GM04504 (cell line): Measurements from ENCODE around the gene TAF1C.

ENCODE experiments used
- DNase-seq: peaks from one replicate; pipeline ENCODE4 v3.0.0-alpha.2; 2012; ENCODE audit warnings: low read depth

Gene TAF1C

DNA sequence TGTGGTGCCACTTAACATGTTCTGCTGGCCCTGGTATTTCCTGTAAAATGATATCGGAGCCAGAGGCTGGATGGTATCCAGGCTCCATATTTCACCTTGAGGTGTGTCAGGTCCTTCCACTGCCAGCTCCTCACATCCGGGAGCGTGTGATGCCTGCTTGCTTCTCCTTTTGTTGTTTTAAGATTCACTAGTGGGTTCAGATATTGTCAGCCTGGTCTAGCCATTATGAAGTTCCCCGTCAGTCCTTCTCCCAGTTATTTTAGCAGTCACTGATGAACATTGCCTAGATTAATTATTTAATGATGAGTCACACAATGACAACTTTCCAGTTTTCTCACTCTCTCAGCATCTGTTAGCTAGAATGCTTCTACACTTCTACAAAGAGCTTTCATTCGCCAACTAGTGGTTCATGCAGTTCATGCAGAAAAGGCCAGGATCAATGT, 30.5 kb downstream of the TAF1C start:
- DNase-seq: no peak

DNA sequence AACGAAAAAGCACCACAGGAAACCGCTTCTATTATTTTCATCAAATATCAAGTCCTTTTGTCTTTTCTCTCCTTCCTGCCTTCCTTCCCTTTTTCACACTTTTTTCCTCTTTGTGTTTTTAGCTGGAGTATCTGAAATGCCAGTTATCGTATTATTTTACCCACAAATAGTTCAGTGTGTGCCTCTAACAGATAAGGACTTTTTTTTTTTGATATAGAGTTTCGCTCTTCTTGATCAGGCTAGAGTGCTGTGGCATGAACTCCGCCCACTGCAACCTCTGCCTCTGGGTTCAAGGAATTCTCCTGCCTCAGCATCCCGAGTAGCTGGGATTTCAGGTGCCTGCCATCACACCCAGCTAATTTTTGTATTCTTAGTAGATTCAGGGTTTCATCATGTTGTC, 31.1 kb downstream of the TAF1C start:
- no peak for DNase-seq

DNA sequence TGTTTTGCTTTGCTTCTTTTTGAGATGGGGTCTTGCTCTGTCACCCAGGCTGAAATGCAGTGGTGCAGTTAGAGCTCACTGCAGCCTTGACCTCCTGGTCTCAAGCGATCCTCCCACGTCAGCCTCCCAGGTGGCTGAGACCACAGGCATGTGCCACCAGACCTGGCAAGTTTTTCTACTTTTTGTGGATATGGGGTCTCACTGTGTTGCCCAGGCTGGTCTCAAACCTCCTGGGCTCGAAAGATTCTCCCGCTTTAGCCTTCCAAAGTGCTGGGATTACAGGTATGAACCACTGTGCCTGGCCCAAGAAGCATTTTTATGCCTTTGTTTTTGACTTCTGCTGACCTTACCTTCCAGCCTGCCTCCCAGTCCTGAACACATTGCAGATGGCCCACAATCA, 31.6 kb downstream of the TAF1C start:
- no peak for DNase-seq

DNA sequence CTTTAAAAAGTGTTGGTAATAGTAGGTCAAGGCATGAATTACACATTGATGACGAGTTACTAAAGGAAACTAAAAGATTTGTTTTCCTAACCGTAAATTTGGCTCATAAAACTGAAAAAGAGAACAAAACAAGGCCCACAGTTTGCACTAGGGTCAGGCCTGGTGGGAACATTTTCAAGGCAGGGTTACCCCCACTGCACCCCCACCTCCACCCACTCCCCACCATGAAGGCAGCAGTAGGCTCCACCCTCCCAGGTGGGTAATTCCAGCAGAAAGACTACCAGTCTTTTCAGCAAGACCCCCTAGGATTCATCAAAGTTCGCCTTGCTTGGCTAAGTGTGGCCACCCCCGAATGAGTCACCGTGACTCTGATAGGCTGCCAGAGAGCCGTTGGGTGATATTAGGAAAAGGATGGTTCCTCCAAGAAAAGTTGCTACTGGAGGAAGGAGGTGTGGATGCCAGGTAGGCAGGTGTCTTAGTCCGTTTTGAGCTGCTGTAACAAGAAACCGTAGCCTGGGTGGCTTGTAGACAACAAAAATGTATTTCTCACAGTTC, 33.1 kb downstream of the TAF1C start:
- no peak for DNase-seq

DNA sequence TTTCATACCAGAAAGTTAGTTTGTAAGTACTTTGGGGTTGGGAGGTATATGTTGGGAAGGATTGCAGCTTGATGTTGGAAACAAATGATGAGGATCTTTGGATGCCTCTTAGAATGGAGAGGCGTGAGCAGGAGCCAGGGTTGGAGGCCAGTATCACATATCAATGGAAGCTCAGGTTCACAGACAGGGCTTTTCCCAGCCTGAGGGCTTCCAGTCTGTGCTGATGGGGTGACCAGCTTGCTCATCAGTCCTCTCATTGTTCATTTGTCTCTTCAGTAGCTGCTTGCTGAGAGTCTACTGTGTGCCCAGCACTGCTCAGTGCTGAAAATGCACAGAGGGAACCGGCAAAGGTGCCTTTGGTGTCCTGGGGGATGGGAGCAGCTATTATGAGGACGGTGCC, 35.9 kb downstream of the TAF1C start:
- DNase-seq: no peak

DNA sequence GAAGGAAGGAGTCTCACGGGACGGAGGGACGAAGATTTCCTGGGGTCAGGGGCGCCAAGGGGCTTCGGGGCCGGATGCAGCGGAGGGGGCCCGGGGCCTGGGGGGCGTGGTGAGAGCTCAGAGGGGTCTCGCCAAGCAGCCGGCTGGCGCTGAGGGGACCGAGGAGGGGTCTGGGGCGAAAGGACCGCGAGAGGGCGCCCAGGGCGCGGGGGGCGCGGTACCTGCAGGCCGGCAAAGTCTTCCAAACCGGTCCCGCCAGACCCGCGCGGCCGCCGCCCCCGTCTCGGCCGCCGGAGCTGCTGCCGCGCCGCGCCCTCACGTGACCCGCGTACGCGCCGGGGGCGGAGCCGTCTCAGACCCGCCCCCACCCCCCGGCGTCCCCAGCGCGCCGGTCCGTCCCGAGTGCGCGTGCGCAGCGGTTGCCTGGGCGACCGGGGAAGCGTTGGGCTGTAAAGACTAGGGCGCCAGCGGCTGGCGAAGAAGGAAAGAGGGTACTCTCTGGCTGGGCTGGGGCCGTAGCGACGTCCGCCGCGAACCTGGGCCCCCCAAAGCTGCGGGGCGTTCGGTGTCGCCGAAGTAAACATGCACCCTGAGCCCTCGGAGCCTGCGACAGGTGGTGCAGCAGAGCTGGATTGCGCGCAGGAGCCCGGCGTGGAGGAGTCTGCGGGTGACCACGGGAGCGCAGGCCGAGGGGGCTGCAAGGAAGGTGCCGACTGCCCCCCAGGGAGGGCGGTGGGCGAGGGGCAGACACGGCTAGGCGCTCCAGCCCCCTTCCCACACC, 41.8 kb downstream of the TAF1C start, which contains the start of the genes DNAAF1 and HSDL1:
TSS of gene DNAAF1 (plus strand) at position 450 of the 781 bp plus-strand sequence. CDS start at position 583, 133 bp downstream.
TSS of gene HSDL1 (minus strand) at position 319 of the 781 bp plus-strand sequence. CDS start 13,856 bp downstream, outside the sequence.
- peak; percentile 73 for DNase-seq

DNA sequence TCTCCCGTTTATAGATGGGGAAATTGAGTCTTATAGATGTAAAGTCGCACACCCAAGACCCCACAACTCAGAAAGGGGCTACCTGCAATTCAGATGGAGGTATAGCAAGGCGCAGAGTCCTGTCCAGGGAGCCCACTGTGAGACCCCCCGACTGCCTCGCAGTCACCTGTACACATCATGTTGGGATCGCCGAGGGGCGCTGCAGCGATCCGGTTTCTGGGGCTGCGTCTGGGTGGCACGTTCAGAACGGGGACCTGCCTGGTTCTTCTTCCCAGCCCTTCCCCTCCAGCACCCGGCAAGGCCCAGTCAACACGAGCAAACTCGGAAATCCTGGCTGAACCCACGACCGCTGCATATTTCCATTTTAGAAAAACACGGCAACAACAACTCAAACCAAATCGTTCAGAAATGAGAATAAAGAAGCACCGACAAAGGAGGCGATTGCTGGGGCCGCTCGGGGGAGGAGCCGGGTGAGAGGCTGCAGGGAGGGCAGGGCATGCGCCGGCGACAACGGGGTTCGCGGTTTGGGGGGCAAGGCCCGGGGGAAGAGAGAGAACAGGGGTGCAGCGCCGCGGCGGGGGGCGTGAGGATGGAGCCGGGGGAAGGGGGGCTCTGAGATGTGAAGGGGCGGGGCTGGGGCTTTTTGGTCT, 42.5 kb downstream of the TAF1C start:
- DNase-seq: no peak

DNA sequence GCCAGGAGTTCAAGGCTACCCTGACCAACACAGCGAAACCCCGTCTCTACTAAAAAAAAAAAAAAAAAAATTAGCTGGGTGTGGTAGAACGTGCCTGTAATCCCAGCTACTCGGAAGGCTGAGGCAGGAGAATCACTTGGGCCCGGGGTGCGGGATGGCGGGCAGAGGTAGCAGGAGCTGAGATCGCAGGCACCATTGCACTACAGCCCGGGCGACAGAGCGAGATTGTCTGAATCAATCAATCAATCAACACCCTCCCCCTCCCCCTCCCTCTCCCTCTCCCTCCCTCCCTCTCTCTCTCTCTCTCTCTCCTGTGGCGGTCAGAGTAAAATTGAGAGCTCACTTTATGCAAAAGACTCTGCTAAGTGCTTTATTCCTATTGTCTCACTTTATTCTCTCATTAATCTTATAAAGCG, 43.1 kb downstream of the TAF1C start:
- no peak for DNase-seq

DNA sequence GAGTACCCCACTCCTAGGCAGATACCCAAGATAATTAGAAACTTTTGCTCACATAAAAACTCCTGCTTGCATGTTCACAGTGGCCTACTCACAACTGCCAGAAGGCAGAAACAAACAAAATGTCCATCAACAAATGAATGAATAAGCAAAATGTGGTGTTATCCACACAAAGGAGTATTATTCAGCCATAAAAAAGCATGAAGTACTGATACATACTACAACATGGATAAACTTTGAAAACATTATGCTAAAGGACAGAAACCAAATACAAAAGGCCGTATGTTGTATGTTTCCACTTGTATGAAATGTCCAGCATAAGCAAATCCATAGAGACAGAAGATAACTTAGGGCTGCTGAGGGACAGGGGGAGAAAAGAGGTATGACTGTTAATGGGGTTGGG, 43.8 kb downstream of the TAF1C start:
- DNase-seq: no peak

DNA sequence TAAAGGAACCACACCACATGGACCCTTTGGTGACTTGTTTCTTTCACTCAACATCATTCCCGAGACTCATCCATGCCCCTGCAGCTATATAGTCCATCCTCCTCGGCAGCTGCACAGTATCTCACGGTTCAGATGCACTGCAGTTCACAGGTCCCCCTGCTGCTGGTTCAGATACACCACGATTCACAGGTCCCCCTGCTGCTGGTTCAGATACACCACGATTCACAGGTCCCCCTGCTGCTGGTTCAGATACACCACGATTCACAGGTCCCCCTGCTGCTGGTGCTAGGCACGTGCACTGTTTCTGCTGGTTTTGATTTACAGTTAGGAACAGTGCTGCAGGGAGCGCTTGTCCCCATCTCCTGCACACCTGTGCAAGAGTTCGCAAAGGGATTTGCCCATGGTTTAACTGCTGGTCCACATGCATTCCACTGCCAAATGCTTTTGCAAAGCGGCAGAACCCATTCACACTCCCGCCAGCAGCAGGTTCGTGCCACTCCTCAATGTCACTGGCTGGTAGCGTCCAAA, 45.6 kb downstream of the TAF1C start:
- no peak for DNase-seq

DNA sequence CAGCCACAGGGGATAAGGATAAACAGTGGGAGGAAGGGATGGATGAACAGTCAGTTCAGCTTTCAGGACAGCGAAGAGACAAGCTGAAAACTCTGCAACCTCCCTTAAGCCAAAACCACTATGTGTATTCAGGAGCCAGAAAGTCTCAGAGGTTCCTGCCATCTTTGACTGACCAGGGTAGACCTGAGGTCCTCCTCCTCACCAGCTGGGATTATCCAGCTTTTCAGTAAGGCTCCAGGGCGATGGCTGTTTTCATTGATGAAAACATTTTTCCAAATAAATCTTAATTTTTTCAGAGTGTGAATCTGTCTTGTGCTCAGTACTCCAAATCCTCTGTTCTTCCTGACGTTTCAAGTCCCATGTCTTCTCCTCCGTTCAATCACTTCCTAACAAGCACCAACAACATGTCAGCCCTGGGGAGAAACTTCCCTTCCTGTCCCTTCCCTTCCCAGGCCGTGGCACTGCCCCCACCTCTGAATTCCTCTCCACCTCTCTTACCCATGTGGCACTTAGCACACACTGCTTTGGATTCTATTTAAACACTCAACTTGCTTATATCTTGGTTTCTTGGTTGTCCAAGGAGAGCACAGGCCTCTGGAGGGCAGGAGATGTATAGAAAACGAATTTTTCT, 47.1 kb downstream of the TAF1C start:
- no peak for DNase-seq

DNA sequence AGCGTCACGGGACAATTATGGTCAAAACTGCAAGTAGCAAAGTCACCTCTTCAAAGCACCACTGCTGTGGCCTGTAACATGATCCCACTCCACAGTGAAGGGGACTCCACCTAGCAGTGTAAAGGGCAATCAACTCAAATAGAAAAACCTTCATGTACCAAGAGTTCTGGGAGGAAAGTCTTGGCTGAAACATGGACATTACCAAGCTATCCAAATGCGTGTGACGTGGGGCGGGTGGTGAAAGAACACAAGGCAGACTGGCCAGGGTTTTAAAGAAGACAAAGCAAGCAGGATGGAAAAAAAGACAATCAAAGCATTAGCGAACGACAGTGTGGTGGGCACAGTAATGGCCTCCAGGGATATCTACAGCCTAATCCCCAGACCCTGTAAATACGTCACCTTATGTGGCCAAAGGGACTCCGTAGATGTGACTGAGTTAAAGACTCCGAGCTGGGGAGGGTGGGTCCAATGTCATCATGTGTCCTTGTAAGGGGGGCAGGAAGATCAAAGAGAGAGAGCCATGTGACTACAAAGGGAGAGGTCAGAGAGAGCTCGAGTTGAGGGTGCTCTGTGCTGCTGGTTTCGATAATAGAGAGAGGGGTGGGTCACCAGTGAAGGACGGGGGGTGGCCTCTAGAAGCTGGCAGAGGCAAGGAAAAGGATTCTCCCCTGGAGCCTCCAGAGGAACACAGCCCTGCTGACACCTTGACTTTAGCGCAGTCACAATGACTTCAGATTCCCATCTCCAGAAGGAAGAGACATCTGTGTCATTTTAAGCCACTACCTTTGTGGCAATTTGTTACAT, 47.8 kb downstream of the TAF1C start:
- DNase-seq: no peak

DNA sequence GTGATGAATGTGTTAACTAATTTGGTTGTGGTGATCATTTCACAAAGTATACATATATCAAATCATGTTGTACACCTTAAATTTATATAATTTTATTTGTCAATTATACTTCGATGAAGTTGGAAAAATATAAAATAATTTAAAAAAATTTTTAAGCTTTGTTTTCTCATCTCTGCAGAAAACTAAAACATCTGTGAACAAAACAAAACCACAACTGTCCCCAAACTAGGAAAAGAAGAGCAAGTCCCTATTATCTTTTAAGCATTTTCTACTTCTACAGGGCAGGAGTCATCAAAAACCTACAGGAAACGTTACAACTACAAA, 48.4 kb downstream of the TAF1C start:
- DNase-seq: no peak

DNA sequence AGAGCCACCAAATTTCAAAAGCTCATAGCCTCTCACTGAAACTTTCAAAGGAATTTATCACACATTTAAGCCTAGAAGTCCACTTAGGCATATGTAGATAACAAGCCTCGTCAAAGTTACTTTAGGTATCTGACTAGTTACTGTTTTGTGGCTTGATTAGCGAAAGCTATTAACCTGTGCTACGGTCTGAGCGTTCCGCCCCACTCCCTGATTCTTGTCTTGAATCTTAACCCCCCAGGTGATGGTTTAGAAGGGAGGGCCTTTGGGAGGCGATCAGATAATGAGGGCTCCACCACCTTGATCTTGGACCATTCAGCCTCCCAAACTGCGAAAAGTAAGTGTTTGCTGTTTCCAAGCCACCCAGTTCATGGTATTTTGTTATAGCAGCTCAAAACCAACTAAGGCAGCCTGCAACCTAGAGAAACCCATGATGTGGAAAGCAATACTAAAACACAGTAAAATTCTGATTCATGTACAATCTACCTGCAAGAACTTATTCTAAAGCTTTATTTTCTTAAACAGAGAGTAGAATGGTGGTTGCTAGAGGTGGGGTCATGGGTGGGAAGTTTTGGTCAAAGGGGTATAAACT, 49.0 kb downstream of the TAF1C start:
- no peak for DNase-seq

DNA sequence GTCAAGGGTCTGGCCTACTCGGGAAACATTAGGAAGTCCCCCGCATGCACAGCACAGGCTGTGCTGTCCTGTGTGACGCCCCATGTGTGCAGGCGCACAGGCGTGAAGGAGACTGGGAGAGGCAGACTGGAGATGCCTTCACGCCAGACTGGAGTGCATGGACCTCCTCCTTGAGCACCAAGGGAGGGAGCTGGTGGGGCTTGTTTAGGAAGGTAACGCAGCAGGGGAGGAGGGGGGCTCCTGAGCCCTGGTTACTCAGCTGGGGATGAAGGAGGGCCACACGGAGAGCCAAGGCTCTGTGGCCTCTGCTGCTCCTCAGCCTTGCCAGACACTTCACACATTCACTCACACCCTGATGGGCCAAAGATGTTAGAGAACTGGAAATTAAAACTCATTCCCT, 49.6 kb downstream of the TAF1C start:
- no peak for DNase-seq

DNA sequence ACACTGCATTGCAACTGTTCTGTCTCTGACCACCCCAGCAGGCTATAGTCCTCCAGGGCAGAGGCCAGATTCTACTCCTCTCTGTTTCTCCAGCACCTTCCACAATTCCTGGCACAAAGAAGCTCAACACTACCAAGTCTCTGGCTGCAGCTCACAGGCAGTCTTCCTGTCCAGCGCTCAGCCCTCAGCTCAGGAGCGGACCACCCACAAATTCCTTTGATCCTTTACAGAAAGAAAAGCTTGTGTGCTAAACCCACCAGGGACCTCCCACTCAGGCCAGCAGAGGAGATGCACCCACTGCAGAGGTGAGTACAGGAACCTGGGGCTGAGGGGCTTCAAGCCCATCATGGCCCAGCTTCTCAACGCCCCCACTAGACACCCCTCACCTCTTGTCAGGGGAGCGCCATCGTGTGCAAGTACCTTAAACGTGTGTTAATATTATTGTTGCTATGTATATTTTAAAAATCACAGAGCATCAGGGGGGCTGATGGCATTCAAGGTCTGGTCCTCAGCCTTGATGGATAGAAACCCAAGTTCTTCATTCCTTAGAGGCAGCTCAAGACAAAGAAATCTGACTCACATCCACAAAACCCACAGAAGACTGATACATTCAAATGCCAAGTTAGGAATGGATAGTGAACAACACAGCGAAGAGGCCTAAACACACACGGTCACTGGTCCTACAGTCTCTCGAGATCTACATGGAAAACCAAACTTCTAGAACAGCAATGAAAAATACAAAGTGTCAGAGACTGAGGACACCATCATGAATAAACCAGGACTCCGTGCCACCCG, 50.3 kb downstream of the TAF1C start:
- DNase-seq: no peak

DNA sequence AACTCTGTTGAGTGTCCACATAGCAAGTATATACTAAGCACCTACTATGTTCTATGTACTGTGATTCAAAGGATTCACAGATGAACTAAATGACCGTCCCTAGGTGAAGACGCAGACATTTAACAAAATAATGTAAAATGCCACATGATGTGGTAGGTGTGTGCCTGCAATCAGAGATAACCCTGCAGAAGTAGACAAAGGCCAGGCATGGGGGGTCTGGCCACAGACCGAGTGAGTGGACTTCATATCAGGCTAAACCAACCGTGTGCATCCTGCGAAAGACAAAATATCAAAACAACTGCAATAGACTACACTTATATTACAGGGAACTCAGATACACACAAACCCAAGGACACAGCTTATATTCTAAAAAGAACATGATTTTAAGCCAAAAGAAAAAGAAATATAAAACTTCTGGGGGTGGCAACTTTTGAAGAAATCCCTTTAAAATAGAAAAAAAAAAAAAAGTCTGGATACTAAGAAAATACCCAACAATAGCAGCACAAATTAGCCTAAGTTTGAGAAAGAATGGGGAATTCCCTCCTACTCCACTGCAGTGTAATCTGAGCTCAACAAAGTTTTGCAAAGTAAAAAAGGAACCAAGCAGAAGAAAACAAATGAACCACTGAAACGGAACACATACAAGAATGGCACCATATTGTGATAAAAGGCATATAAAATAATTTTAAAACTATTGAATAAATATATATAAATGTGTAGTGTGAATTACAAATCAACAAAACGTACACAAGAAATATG, 54.2 kb downstream of the TAF1C start:
- no peak for DNase-seq

DNA sequence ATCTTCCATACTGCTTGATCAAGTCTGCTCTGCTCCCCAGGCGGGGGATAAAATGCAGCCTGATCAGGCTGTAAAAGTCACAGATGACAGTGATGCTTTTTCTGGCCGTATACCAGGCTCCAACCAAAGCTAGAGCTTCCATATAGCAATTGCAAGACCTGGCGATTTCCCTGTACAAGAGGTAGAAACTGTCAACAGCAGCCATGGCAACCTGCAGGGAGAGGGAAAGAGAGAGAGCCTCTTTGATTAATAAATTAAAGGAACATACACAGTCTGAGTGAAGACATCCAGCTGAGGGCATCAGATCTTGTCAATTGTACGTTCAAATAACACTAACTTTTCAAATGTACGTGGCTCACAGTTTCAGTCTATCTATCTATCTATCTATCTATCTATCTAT, 55.7 kb downstream of the TAF1C start:
- DNase-seq: no peak
